Lower leg skin (tissue), 4 donors: ENCODE data around the gene C1QL4. TPM values are rescaled to one million over a fixed set of nuclear protein-coding genes. Genes with fewer than 3 reads are reported as not detected.

Source experiments
- DNase-seq, 2 donors: peaks; one replicate each; pipeline ENCODE4 v3.0.0-alpha.2; 2019; ENCODE audit warnings: low spot score in 2 of 2
- H3K4me3 ChIP-seq: fragments of 200-600 bp; sonication (generic); 2 replicates; pipeline ENCODE4 v1.5.1; 2017; ENCODE audit warnings: mild to moderate bottlenecking, low read depth; ENCODE audit not compliant: poor library complexity, severe bottlenecking
- POLR2A ChIP-seq, 2 donors: fragments of 450-650 bp; IDR thresholded peaks; one replicate each; pipeline ENCODE4 v1.6.1; 2016 to 2017; ENCODE audit warnings: antibody characterized with exemption in 2 of 2, mild to moderate bottlenecking in 1 of 2, moderate library complexity in 1 of 2
- WGBS, 2 donors: methylation state at CpG; one replicate each; pipeline ENCODE4 v1.1.5; 2018; 5-methylcytosine and 5-hydroxymethylcytosine counted together
- intact Hi-C: fragments of 100-400 bp; cut with DNase I; formaldehyde crosslinking; loops from one replicate; pipeline ENCODE4 v1.15.0; 2023; ENCODE audit warnings: low total_unique reads
- total RNA-seq, 4 donors: library from RNA; depleted of rRNA; stranded (reverse); fragments of >200 nt; gene quantifications; one replicate each; pipeline ENCODE4 v1.1.0, GENCODE V29; 2016
- TF ChIP-seq, protein P1 (sequence below), 3 donors: fragments of 450-650 bp; IDR thresholded peaks; one replicate each; pipeline ENCODE4 v1.5.1; 2016; ENCODE audit warnings: antibody characterized with exemption in 3 of 3, mild to moderate bottlenecking in 3 of 3, moderate library complexity in 2 of 3

C1QL4 gene
- total RNA-seq, 4 donors from 2014 or later: 0.62 to 2.5 (median 1.1) TPM; not detected in 1

DNA sequence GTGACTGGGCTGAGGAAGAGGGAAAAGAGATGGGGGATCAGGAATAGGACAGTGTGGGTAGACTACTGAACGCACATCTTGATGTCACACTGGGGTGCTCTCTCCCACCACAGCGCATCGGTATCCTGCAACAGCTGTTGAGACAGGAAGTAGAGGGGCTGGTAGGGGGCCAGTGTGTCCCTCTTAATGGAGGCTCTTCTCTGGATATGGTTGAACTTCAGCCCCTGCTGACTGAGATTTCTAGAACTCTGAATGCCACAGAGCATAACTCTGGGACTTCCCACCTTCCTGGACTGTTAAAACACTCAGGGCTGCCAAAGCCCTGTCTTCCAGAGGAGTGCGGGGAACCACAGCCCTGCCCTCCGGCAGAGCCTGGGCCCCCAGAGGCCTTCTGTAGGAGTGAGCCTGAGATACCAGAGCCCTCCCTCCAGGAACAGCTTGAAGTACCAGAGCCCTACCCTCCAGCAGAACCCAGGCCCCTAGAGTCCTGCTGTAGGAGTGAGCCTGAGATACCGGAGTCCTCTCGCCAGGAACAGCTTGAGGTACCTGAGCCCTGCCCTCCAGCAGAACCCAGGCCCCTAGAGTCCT lies 6.9 kb downstream of the C1QL4 start:
- peak in 1 of 2 donors; percentile 54 for DNase-seq
- WGBS, 2 donors: 89 to 96% methylated on average over 6 to 7 of the region's 7 CpGs
- TF ChIP-seq POLR2A (IDR thresholded peaks at IDR 0.05): no peak
- TF ChIP-seq, protein P1, sequence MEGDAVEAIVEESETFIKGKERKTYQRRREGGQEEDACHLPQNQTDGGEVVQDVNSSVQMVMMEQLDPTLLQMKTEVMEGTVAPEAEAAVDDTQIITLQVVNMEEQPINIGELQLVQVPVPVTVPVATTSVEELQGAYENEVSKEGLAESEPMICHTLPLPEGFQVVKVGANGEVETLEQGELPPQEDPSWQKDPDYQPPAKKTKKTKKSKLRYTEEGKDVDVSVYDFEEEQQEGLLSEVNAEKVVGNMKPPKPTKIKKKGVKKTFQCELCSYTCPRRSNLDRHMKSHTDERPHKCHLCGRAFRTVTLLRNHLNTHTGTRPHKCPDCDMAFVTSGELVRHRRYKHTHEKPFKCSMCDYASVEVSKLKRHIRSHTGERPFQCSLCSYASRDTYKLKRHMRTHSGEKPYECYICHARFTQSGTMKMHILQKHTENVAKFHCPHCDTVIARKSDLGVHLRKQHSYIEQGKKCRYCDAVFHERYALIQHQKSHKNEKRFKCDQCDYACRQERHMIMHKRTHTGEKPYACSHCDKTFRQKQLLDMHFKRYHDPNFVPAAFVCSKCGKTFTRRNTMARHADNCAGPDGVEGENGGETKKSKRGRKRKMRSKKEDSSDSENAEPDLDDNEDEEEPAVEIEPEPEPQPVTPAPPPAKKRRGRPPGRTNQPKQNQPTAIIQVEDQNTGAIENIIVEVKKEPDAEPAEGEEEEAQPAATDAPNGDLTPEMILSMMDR (IDR thresholded peaks at IDR 0.05): no peak
- H3K4me3 ChIP-seq: no peak overlapping the region
- intact Hi-C loops: no loop called here

DNA sequence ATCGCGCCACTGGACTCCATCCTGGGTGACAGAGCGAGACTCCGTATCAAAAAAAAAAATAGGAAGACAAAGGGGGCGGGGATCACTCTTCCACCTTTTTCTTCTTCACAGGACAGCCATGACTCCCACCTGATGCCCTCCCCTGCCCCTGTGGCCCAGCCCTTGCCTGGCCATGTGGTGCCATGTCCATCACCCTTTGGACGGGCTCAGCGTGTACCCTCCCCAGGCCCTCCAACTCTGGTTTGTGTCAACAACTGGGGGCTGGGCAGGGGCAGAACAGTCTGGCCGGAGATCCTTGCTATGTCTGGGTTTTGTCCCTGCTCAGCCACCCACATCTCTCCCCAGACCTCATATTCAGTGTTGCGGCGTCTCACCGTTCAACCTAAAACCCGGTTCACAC lies 8.2 kb downstream of the C1QL4 start:
- TF ChIP-seq, protein P1 (IDR thresholded peaks at IDR 0.05): no peak
- TF ChIP-seq POLR2A (IDR thresholded peaks at IDR 0.05): no peak
- 92 to 94% methylated on average over 12 of the region's 12 CpGs for WGBS, 2 donors
- no peak overlapping the region for H3K4me3 ChIP-seq
- intact Hi-C loops: no loop called here
- peak in 1 of 2 donors; percentile 82 for DNase-seq

DNA sequence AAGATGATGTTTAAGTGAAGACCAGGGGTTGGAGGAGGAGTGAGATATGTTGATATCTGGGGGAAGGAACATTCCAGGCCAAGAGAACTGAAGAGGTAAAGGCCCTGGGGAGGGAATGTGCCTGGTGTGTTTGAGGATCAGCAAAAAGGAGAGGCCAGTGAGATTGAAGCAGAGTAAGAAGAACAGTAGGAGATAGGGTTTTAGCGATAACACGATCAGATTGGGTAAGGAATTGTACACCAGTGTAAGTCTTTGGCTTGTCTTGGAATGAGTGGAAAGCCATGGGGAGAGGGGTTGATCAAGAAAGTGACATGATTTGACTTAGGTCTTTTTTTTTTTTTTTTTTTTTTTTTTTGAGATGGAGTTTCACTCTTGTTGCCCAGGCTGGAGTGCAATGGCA lies 9.1 kb downstream of the C1QL4 start:
- H3K4me3 ChIP-seq: no peak overlapping the region
- intact Hi-C loops: no loop called here
- 90 to 93% methylated on average over 2 of the region's 2 CpGs for WGBS, 2 donors
- TF ChIP-seq, protein P1 (IDR thresholded peaks at IDR 0.05): no peak
- TF ChIP-seq POLR2A (IDR thresholded peaks at IDR 0.05): no peak
- DNase-seq: peak in 1 of 2 donors; percentile 4

DNA sequence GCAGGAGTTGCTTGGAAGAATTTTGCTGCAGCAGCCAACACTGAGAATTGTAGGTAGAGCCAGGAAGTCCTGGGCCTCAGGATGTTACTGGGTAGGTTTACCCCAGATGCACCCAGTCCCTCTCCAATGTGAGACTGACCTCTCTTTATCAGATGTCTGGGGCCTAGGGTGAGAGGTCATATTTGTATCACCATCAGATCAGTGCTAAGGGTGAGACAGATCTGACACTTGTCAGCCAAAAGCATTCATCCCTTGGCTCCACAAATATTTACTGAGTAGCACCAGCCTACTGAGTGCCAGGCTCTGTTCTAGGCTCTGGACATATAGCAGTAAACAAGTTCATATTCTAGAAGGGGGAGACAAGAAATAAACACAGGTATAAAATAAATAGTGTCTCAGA lies 9.6 kb downstream of the C1QL4 start:
- DNase-seq: no peak

DNA sequence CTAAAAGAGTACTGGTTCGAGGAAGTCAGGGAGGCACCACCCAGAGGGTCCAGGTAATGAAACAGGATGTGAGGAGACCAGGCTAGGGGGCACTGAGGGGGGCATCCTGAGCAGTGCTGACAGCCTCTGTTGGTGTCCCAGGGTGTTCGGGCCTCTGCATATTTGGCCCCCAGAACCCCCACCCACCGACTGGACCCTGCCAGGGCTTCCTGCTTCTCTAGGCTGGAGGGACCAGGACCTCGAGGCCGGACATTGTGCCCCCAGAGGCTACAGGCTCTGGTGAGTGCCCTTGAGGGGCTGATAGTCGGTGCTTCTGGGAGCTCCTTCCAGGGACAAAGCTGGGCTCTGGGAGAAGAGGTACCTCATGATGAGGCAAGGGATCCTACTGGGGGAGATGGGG lies 11.4 kb downstream of the C1QL4 start:
- peak in 1 of 2 donors; percentile 70 for DNase-seq
- 86 to 95% methylated on average over 4 to 6 of the region's 6 CpGs for WGBS, 2 donors
- no peak for TF ChIP-seq POLR2A (IDR thresholded peaks at IDR 0.05)
- TF ChIP-seq, protein P1 (IDR thresholded peaks at IDR 0.05): no peak
- intact Hi-C loops: no loop called here
- H3K4me3 ChIP-seq: no peak overlapping the region

More for the DNA sequence above, 9.6 kb downstream of the C1QL4 start:
- no peak overlapping the region for H3K4me3 ChIP-seq
- TF ChIP-seq POLR2A (IDR thresholded peaks at IDR 0.05): no peak
- TF ChIP-seq, protein P1 (IDR thresholded peaks at IDR 0.05): no peak
- intact Hi-C loops: no loop called here
